ENCODE results near the gene MCCC1. TPM values are rescaled to one million over a fixed set of nuclear protein-coding genes. Genes with fewer than 3 reads are reported as not detected.

The MCCC1 gene
- total and polyA plus RNA-seq, 2 of the 13 experiments (the other 11 are each of a cell fraction or from before 2014, with no cell fraction given): 11.7 to 30.1 TPM

GRCh38 chr3:183033746-183034145 is 65.5 kb downstream of the MCCC1 start (continued):
- no peak for TF ChIP-seq CREB1 (IDR thresholded peaks at IDR 0.05)
- no peak for TF ChIP-seq CREB1 (CRISPR knock-in tag; IDR thresholded peaks at IDR 0.05)

- H3K4me2 ChIP-seq (ENCODE audit: low read depth, low read length): no peak overlapping the region
- intact Hi-C loops (cut with micrococcal nuclease; ENCODE audit: unreplicated experiment): no loop called here
- no peak for ATAC-seq
- BruUV-seq (replicated peaks): no TSS peak
- 0 out of 2 replicates have a peak, but pooled peaks cover 3% of the 10 kb centered on the region for H4K20me1 ChIP-seq (ENCODE audit: insufficient read depth, low read length)
- no peaks in the 10 kb centered on the region for H3K27me3 ChIP-seq (ENCODE audit: control insufficient read depth in 1 of 2, insufficient read depth in 2 of 2, low read length in 2 of 2)
- CTCF ChIA-PET (ENCODE audit: low intra/inter-chr PET ratio, low total read pairs): no interaction called here
- no peaks in the 10 kb centered on the region for H3K79me2 ChIP-seq (ENCODE audit: insufficient read depth, low read length)
- in situ Hi-C loops (cut with HindIII; ENCODE audit: extremely low pct_ligation_motif_present, low pct_unique_long_range_greater_than_20kb): no loop called here
- no peak overlapping the region for H3K9ac ChIP-seq (ENCODE audit: insufficient read depth, low read depth, low read length)
- no peak for FAIRE-seq
- DNase-seq (ENCODE audit: low spot score): no peak
- no peak overlapping the region for H3K27ac ChIP-seq (ENCODE audit: extremely low read length, insufficient read depth, low read length)
- no peak overlapping the region for H2AFZ ChIP-seq (ENCODE audit: low read length)
- WGBS (ENCODE audit: low lambda C conversion rate): 100% methylated on average over 6 of the region's 6 CpGs
- no peaks in the 10 kb centered on the region for H3K9me3 ChIP-seq (ENCODE audit: low read length)
- H3K36me3 ChIP-seq (replicated peaks in 1 of 2; ENCODE audit: control insufficient read depth in 1 of 2, insufficient read depth in 2 of 2, low read length in 2 of 2): peaks cover 10 to 42% of the 10 kb centered on the region in 2 experiments; a peak in 4 of 5 replicates
- H3K4me3 ChIP-seq (replicated peaks in 1 of 3; ENCODE audit: insufficient read depth in 1 of 3, low read depth in 2 of 3, low read length in 3 of 3): no peak overlapping the region
- POLR2A ChIA-PET: no interaction called here
- no peaks in the 10 kb centered on the region for H3K4me1 ChIP-seq (ENCODE audit: insufficient read depth, low read length)
- no peak for TF ChIP-seq ZFP36 (IDR thresholded peaks at IDR 0.05; ENCODE audit: borderline replicate concordance, low read depth, low read length, partially characterized antibody)
- no peak for TF ChIP-seq ZNF276 (CRISPR knock-in tag; IDR thresholded peaks at IDR 0.05; ENCODE audit: low read depth)
- no peak for TF ChIP-seq CTCF (CRISPR knock-in tag; IDR thresholded peaks at IDR 0.05)
- no peak for TF ChIP-seq NR2F2 (IDR thresholded peaks at IDR 0.05; ENCODE audit: borderline replicate concordance, low read depth)
- no peak for TF ChIP-seq GLMP (CRISPR knock-in tag; IDR thresholded peaks at IDR 0.05; ENCODE audit: borderline replicate concordance)
- no peak for TF ChIP-seq AKAP8 (CRISPR knock-in tag; IDR thresholded peaks at IDR 0.05)
- no peak for TF ChIP-seq TOE1 (CRISPR knock-in tag; IDR thresholded peaks at IDR 0.05)
- TF ChIP-seq ZNF891 (CRISPR knock-in tag; IDR thresholded peaks at IDR 0.05): no peak
- no peak for TF ChIP-seq NAIF1 (CRISPR knock-in tag; IDR thresholded peaks at IDR 0.05; ENCODE audit: borderline replicate concordance)
- no peak for TF ChIP-seq TAF1 (CRISPR knock-in tag; IDR thresholded peaks at IDR 0.05)
- no peak for TF ChIP-seq IRF9 (CRISPR knock-in tag; IDR thresholded peaks at IDR 0.05; ENCODE audit: borderline replicate concordance)
- TF ChIP-seq ZNF709 (CRISPR knock-in tag; IDR thresholded peaks at IDR 0.05): no peak
- no peak for TF ChIP-seq ZNF503 (CRISPR knock-in tag; IDR thresholded peaks at IDR 0.05)
- TF ChIP-seq ZNF121 (CRISPR knock-in tag; IDR thresholded peaks at IDR 0.05): no peak
These were observed 66.3 kb downstream of the MCCC1 start for GRCh38 chr3:183032880-183033555.

Measured in HepG2 (cell line).